H1 (cell line): ENCODE measurements around the gene SPEN. TPM values are rescaled to one million over a fixed set of nuclear protein-coding genes. Genes with fewer than 3 reads are reported as not detected.

Source experiments
- CTCF ChIA-PET: fragments of 300-600 bp; sonication (Branson Sonifier 250); formaldehyde crosslinking; loops from one replicate; lab custom pipeline; 2021; ENCODE audit not compliant: partially characterized antibody; lab: Charles Lee
- POLR2A ChIA-PET: fragments of 300-600 bp; sonication (Branson Sonifier 250); formaldehyde crosslinking; loops from one replicate; lab custom pipeline; 2021; ENCODE audit warnings: inconsistent platforms; ENCODE audit not compliant: partially characterized antibody; lab: Charles Lee
- DNase-seq, 2 experiments: peaks; one replicate each; pipeline versions ENCODE4 v3.0.0 to v3.0.0-alpha.2; 2010 to 2022; ENCODE audit warnings: low spot score in 2 of 2, low read depth in 1 of 2, mixed read lengths in 1 of 2
- FAIRE-seq: peaks from 2 replicates; lab custom pipeline; 2011; peaks lifted over from hg19 to GRCh38; lab: Jason Lieb, UNC
- H2AFZ ChIP-seq: 2 replicates; pipeline ENCODE4 v1.8.1; 2012; ENCODE audit warnings: low read length, inconsistent platforms
- H2AK5ac ChIP-seq: 2 replicates; pipeline ENCODE4 v1.6.1; 2013; ENCODE audit warnings: low read depth, low read length
- H2BK120ac ChIP-seq: replicated peaks from 2 replicates; pipeline ENCODE3; 2013; ENCODE audit warnings: low read depth, low read length, inconsistent platforms
- H2BK12ac ChIP-seq: 2 replicates; pipeline ENCODE4 v1.6.1; 2013; ENCODE audit warnings: low read depth, low read length
- H2BK15ac ChIP-seq: 2 replicates; pipeline ENCODE4 v1.6.1; 2013; ENCODE audit warnings: low read length
- H2BK20ac ChIP-seq: 2 replicates; pipeline ENCODE4 v1.6.1; 2013; ENCODE audit warnings: low read length
- H2BK5ac ChIP-seq: 2 replicates; pipeline ENCODE4 v1.6.1; 2013; ENCODE audit warnings: low read depth, low read length
- H3K14ac ChIP-seq: 2 replicates; pipeline ENCODE4 v1.6.1; 2013; ENCODE audit warnings: inconsistent platforms; ENCODE audit not compliant: insufficient read length
- H3K18ac ChIP-seq: 2 replicates; pipeline ENCODE4 v1.6.1; 2013; ENCODE audit warnings: low read length; ENCODE audit errors: extremely low read depth
- H3K23ac ChIP-seq: 2 replicates; pipeline ENCODE4 v1.6.1; 2013; ENCODE audit warnings: inconsistent platforms; ENCODE audit not compliant: insufficient read length
- H3K23me2 ChIP-seq: 2 replicates; pipeline ENCODE4 v1.6.1; 2013; ENCODE audit warnings: low read depth, low read length
- H3K27ac ChIP-seq: 2 replicates; pipeline ENCODE4 v1.6.1; 2011; ENCODE audit warnings: low read depth, low read length, inconsistent platforms
- H3K27me3 ChIP-seq, 4 experiments: replicated peaks in 1 of 4; 1 replicate in 1 of 4; 2 replicates in 3 of 4; pipeline versions ENCODE4 v1.6.1 to v1.8.1; 2011 to 2013; ENCODE audit warnings: low read length in 3 of 4, mild to moderate bottlenecking in 3 of 4, inconsistent platforms in 2 of 4, mixed read lengths in 2 of 4, moderate library complexity in 1 of 4; ENCODE audit not compliant: control insufficient read depth in 3 of 4, insufficient read depth in 3 of 4; ENCODE audit errors: extremely low read depth in 1 of 4
- H3K36me3 ChIP-seq, 4 experiments: 2 replicates each; pipeline versions ENCODE4 v1.6.1 to v1.8.1; 2011 to 2013; ENCODE audit warnings: mild to moderate bottlenecking in 4 of 4, low read length in 3 of 4, moderate library complexity in 2 of 4, control low read depth in 1 of 4, inconsistent platforms in 1 of 4; ENCODE audit not compliant: insufficient read depth in 4 of 4, control insufficient read depth in 2 of 4
- H3K4ac ChIP-seq: replicated peaks from 2 replicates; pipeline ENCODE3; 2013; ENCODE audit warnings: low read length, low read depth, mixed read lengths, inconsistent platforms; ENCODE audit not compliant: insufficient read length
- H3K4me1 ChIP-seq, 4 experiments: replicated peaks in 1 of 4; 1 replicate in 1 of 4; 2 replicates in 3 of 4; pipeline versions ENCODE4 v1.6.1 to v1.8.1; 2011 to 2013; ENCODE audit warnings: low read length in 3 of 4, inconsistent platforms in 2 of 4, mixed read lengths in 1 of 4; ENCODE audit not compliant: insufficient read depth in 4 of 4, control insufficient read depth in 3 of 4
- H3K4me2 ChIP-seq, 2 experiments: 2 replicates each; pipeline versions ENCODE4 v1.6.1 to v1.8.1; 2011 to 2013; ENCODE audit warnings: low read depth in 2 of 2, low read length in 2 of 2, control low read depth in 1 of 2, inconsistent platforms in 1 of 2, mild to moderate bottlenecking in 1 of 2; ENCODE audit not compliant: insufficient read depth in 1 of 2
- H3K4me3 ChIP-seq, 4 experiments: fragments of 200-600, 300-600 bp in 1 of 4; sonication (generic), shearing (Covaris generic), sonication (Bioruptor Twin) in 1 of 4; 2 replicates each; pipeline versions ENCODE4 v1.5.1 to v1.8.1; 2011 to 2016; ENCODE audit warnings: low read length in 4 of 4, low read depth in 3 of 4, control low read depth in 2 of 4, inconsistent platforms in 2 of 4, mild to moderate bottlenecking in 2 of 4, mixed read lengths in 1 of 4, moderate library complexity in 1 of 4; ENCODE audit not compliant: insufficient read depth in 2 of 4; ENCODE audit errors: extremely low read depth in 1 of 4
- H3K56ac ChIP-seq: replicated peaks from 2 replicates; pipeline ENCODE3; 2013; ENCODE audit warnings: low read depth, mild to moderate bottlenecking, mixed read lengths, low read length, inconsistent platforms; ENCODE audit not compliant: insufficient read length
- H3K79me1 ChIP-seq: 2 replicates; pipeline ENCODE4 v1.6.1; 2013; ENCODE audit warnings: low read depth, low read length, control low read depth
- H3K79me2 ChIP-seq, 2 experiments: 2 replicates each; pipeline versions ENCODE4 v1.6.1 to v1.8.1; 2012 to 2013; ENCODE audit warnings: low read length in 2 of 2, mild to moderate bottlenecking in 2 of 2, inconsistent platforms in 1 of 2; ENCODE audit not compliant: insufficient read depth in 2 of 2, control insufficient read depth in 1 of 2
- H3K9ac ChIP-seq, 4 experiments: replicated peaks in 1 of 4; 1 replicate in 1 of 4; 2 replicates in 3 of 4; pipeline versions ENCODE4 v1.6.1 to v1.8.1; 2011 to 2013; ENCODE audit warnings: low read depth in 3 of 4, low read length in 3 of 4, control low read depth in 2 of 4, mild to moderate bottlenecking in 2 of 4, moderate library complexity in 2 of 4, inconsistent platforms in 1 of 4; ENCODE audit errors: extremely low read depth in 1 of 4
- H3K9me3 ChIP-seq, 2 experiments: 2 replicates each; pipeline versions ENCODE4 v1.6.1 to v1.8.1; 2012 to 2013; ENCODE audit warnings: mild to moderate bottlenecking in 2 of 2, moderate library complexity in 2 of 2, control low read depth in 1 of 2, inconsistent platforms in 1 of 2, low read depth in 1 of 2, low read length in 1 of 2, mixed read lengths in 1 of 2; ENCODE audit not compliant: insufficient read depth in 2 of 2
- H4K20me1 ChIP-seq, 2 experiments: replicated peaks in 1 of 2; 2 replicates each; pipeline versions ENCODE3 to v1.8.1; 2011 to 2013; ENCODE audit warnings: inconsistent platforms in 2 of 2, low read length in 2 of 2, mild to moderate bottlenecking in 1 of 2; ENCODE audit not compliant: insufficient read depth in 2 of 2, control insufficient read depth in 1 of 2
- H4K5ac ChIP-seq: 2 replicates; pipeline ENCODE4 v1.6.1; 2013; ENCODE audit warnings: low read length, low read depth, mixed read lengths, inconsistent platforms; ENCODE audit not compliant: insufficient read length
- H4K8ac ChIP-seq: 2 replicates; pipeline ENCODE4 v1.8.0; 2013; ENCODE audit warnings: mild to moderate bottlenecking, moderate library complexity, low read length, inconsistent platforms; ENCODE audit not compliant: insufficient read depth; ENCODE audit errors: extremely low read depth
- H4K91ac ChIP-seq: replicated peaks from 2 replicates; pipeline ENCODE3; 2013; ENCODE audit warnings: low read length, mixed read lengths, inconsistent platforms; ENCODE audit not compliant: insufficient read length
- CBX5 ChIP-seq: fragments of 300-800, 300-1000 bp; sonication (generic); IDR thresholded peaks from 2 replicates; pipeline ENCODE4 v1.7.1; 2016; ENCODE audit warnings: antibody characterized with exemption, low read length, low read depth
- CTCF ChIP-seq, 3 experiments: IDR thresholded peaks; 1 replicate in 2 of 3; 2 replicates in 1 of 3; pipeline versions ENCODE4 v1.5.1 to v1.6.1; 2011; ENCODE audit warnings: low read length in 3 of 3, mild to moderate bottlenecking in 3 of 3, inconsistent platforms in 2 of 3, low read depth in 1 of 3, moderate library complexity in 1 of 3; ENCODE audit not compliant: insufficient read depth in 1 of 3; ENCODE audit errors: control extremely low read depth in 1 of 3
- HDAC6 ChIP-seq: IDR thresholded peaks from one replicate; pipeline ENCODE4 v1.7.1; 2012; ENCODE audit warnings: low read depth, mild to moderate bottlenecking, inconsistent platforms, low read length, moderate library complexity
- JUN ChIP-seq: IDR thresholded peaks from 2 replicates; pipeline ENCODE4 v1.6.1; 2011; ENCODE audit warnings: low read depth, mild to moderate bottlenecking, improper control_type of control experiment, low read length
- KDM4A ChIP-seq: IDR thresholded peaks from one replicate; pipeline ENCODE4 v1.7.1; 2012; ENCODE audit warnings: low read depth, mild to moderate bottlenecking, moderate library complexity, low read length, inconsistent platforms; ENCODE audit not compliant: severe bottlenecking
- SIRT6 ChIP-seq: IDR thresholded peaks from one replicate; pipeline ENCODE4 v1.7.1; 2012; ENCODE audit warnings: low read length, inconsistent platforms
- SP2 ChIP-seq: IDR thresholded peaks from 2 replicates; pipeline ENCODE4 v1.6.1; 2012; ENCODE audit warnings: mild to moderate bottlenecking, low read length, inconsistent platforms
- TAF7 ChIP-seq: optimal IDR thresholded peaks from 2 replicates; pipeline ENCODE3; 2011; ENCODE audit warnings: low read depth, mild to moderate bottlenecking, inconsistent platforms, low read length, moderate library complexity, borderline replicate concordance
- TEAD4 ChIP-seq: IDR thresholded peaks from 2 replicates; pipeline ENCODE4 v1.6.1; 2012; ENCODE audit warnings: low read depth, low read length, inconsistent platforms, mixed read lengths
- WGBS, 2 experiments: shearing (Covaris generic) in 1 of 2; methylation state at CpG; one replicate each; pipeline versions ENCODE4 v1.1.6 to v1.1.7; 2013 to 2015; ENCODE audit warnings: low lambda C conversion rate in 2 of 2, mixed read lengths in 2 of 2, inconsistent platforms in 1 of 2, low coverage in 1 of 2, missing lambda C conversion rate in 1 of 2; ENCODE audit not compliant: insufficient replicate concordance in 2 of 2, insufficient coverage in 1 of 2, insufficient read length in 1 of 2; ENCODE audit errors: extremely low coverage in 1 of 2, missing lambda C conversion rate in 1 of 2; 5-methylcytosine and 5-hydroxymethylcytosine counted together
- polyA plus RNA-seq, 7 experiments: library from polyadenylated mRNA; depleted of rRNA in 3 of 7; stranded (reverse) in 5 of 7; unstranded in 2 of 7; fragments of >200 nt in 5 of 7; fragments of 200-250 nt in 2 of 7; gene quantifications; 1 replicate in 5 of 7; 2 replicates in 1 of 7; 4 replicates in 1 of 7; pipeline versions ENCODE4 v1.2.1 to v1.2.3, GENCODE V29; 2011 to 2013; ENCODE audit warnings: missing spikeins in 2 of 7, mixed read lengths in 2 of 7
- total RNA-seq: library from RNA; stranded (reverse); fragmentation: NEBNext Ultra II Directional; extraction: Animal tissue kit (Norgen Biotek cat#: 25700); gene quantifications from 2 replicates; pipeline ENCODE4 v1.2.1, GENCODE V29; 2021
- TF ChIP-seq, protein P1 (sequence below): IDR thresholded peaks from 2 replicates; pipeline ENCODE4 v1.6.1; 2011; ENCODE audit warnings: low read length, improper control_type of control experiment

The SPEN gene
- total and polyA plus RNA-seq, 2 of the 8 experiments (the other 6 are each of a cell fraction or from before 2014, with no cell fraction given): 12.5 to 52.1 TPM

DNA sequence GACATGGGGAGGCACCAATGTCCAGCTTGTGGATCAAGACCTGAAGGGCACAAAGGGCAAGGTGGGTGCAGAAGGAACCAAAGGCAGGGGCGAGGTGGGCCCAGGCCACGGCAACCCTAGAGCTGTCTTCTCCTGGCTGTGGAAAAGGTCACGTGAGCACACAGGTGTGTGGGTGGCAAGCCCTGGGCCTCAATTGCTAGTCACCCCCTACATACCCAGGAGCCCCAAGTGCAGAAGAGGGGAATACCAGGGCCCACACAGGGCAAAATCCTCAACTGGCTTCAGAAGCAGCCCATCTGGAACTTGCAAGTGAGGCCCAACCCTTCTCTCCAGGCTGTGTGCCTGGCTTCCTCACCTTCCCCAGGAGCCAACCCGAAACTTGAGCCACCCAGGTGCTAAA is 102.8 kb downstream of the SPEN start:
- Histone ChIP-seq H3K79me2 (no peaks in the 10 kb centered on the region), H3K9me3 (no peaks in the 10 kb centered on the region), H3K4me2 (no peak overlapping the region), H4K91ac (no peak overlapping the region), H3K23me2 (no peaks in the 10 kb centered on the region), H4K8ac (no peak overlapping the region), H3K18ac (no peak overlapping the region), H4K20me1 (peaks cover 0 to 17% of the 10 kb centered on the region in 2 experiments), H3K14ac (no peak overlapping the region), H2AK5ac (peak overlapping the region; percentile 59; the same call in 1 of the 2 replicates), H3K56ac (no peak overlapping the region), H2BK5ac (0 out of 2 replicates have a peak overlapping the region, but pooled peaks have one; percentile 13), H3K4me1 (peaks cover 10 to 29% (median 21%) of the 10 kb centered on the region in 4 experiments), H2BK120ac (no peak overlapping the region), H2BK12ac (peak overlapping the region; percentile 52; the same call in 1 of the 2 replicates), H3K79me1 (peaks cover 5% of the 10 kb centered on the region; the same call in 1 of the 2 replicates), H3K9ac (no peak overlapping the region), H3K4me3 (no peak overlapping the region), H2AFZ (no peak overlapping the region), H3K4ac (no peak overlapping the region), H3K36me3 (peaks cover 0 to 5% (median 3%) of the 10 kb centered on the region in 4 experiments; a peak in 6 of 8 replicates), H2BK15ac (0 out of 2 replicates have a peak overlapping the region, but pooled peaks have one; percentile 2), H3K27me3 (no peaks in the 10 kb centered on the region), H3K27ac (no peak overlapping the region), H2BK20ac (no peak overlapping the region), H4K5ac (no peak overlapping the region), H3K23ac (no peak overlapping the region)
- 90% methylated on average over 4 of the region's 4 CpGs; no CpG with 5 or more reads in 1 of the 2 experiments for WGBS, 2 experiments
- no peak for FAIRE-seq
- DNase-seq: no peak
- ChIA-PET POLR2A (interaction anchor here (0.9 to 2.3 kb wide), 6 partner anchors 8 to 117 kb away, joined by 3 to 8 read pairs (median 4); no protein-coding TSS in a partner anchor), CTCF (interaction anchor here (1.3 to 4.8 kb wide), 6 partner anchors 9 to 159 kb away, joined by 3 to 34 read pairs (median 7); partner anchors contain the start of gene UQCRHL)
- TF ChIP-seq, protein P1, sequence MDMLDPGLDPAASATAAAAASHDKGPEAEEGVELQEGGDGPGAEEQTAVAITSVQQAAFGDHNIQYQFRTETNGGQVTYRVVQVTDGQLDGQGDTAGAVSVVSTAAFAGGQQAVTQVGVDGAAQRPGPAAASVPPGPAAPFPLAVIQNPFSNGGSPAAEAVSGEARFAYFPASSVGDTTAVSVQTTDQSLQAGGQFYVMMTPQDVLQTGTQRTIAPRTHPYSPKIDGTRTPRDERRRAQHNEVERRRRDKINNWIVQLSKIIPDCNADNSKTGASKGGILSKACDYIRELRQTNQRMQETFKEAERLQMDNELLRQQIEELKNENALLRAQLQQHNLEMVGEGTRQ: no peak
- TF ChIP-seq HDAC6 (no peak), TAF7 (no peak), KDM4A (no peak), CBX5 (no peak), TEAD4 (no peak), SP2 (no peak), JUN (no peak), CTCF (IDR thresholded peaks at IDR 0.05; ENCODE audit: control extremely low read depth in 1 of 3, insufficient read depth in 1 of 3, low read depth in 1 of 3, low read length in 3 of 3) (no peak), SIRT6 (no peak)
